ENCODE results near the gene LRRC40. TPM values are rescaled to one million over a fixed set of nuclear protein-coding genes. Genes with fewer than 3 reads are reported as not detected.
A peak's percentile ranks its signal among the peaks of the same experiment; 100 is the strongest.

The LRRC40 gene
- total and polyA plus RNA-seq, 9 of the 15 experiments (the other 6 are each of a cell fraction or from before 2014, with no cell fraction given), result 16.1 to 36.2 (median 30.9) TPM

- FAIRE-seq (no peak), ATAC-seq (no peak), DNase-seq (ENCODE audit: extremely low read depth in 1 of 4, low spot score in 3 of 4) (no peak)
- Histone ChIP-seq H3K79me2 (ENCODE audit: control insufficient read depth, insufficient read depth, low read length) (no peaks in the 10 kb centered on the region), H3K27ac (ENCODE audit: extremely low read depth, low read depth, low read length) (no peak overlapping the region), H3K4me3 (no peak overlapping the region), H3K36me3 (ENCODE audit: control insufficient read depth, insufficient read depth, low read length) (no peaks in the 10 kb centered on the region; the same call in 2 of the 3 replicates), H3K4me1 (replicated peaks in 1 of 2; ENCODE audit: control insufficient read depth in 2 of 2, insufficient read depth in 2 of 2, low read length in 2 of 2) (0 out of 5 replicates have a peak, but pooled peaks cover 0 to 5% of the 10 kb centered on the region in 2 experiments), H3K9ac (ENCODE audit: insufficient read depth in 1 of 2, low read depth in 2 of 2, low read length in 2 of 2) (no peak overlapping the region), H3K9me3 (replicated peaks; ENCODE audit: control insufficient read depth, insufficient read depth, low read depth, low read length) (no peaks in the 10 kb centered on the region), H2AFZ (ENCODE audit: low read depth, low read length) (no peak overlapping the region), H3K4me2 (ENCODE audit: insufficient read depth, low read length) (no peak overlapping the region), H3K27me3 (ENCODE audit: control insufficient read depth in 2 of 2, insufficient read depth in 2 of 2, low read length in 2 of 2) (no peaks in the 10 kb centered on the region), H4K20me1 (replicated peaks; ENCODE audit: control insufficient read depth, insufficient read depth, low read length) (no peaks in the 10 kb centered on the region), H3K9me1 (ENCODE audit: control insufficient read depth, insufficient read depth, low read length) (no peaks in the 10 kb centered on the region)
- intact Hi-C loops (cut with micrococcal nuclease) (no loop called here), in situ Hi-C loops (cut with MboI) (loop anchor here (25.0 kb wide), 1 partner anchor 1653 kb away; the partner anchor contains the start of gene DEPDC1)
- ChIA-PET CTCF (ENCODE audit: low intra/inter-chr PET ratio) (interaction anchor here (3.7 kb wide), 1 partner anchor 106 kb away, joined by 13 read pairs; no protein-coding TSS in a partner anchor), POLR2A (interaction anchor here (0.7 to 1.5 kb wide), 2 partner anchors 9 to 11 kb away, joined by 3 to 4 read pairs; no protein-coding TSS in a partner anchor)
- no peak for TF ChIP-seq HLTF (IDR thresholded peaks at IDR 0.05)
- TF ChIP-seq RFX1 (IDR thresholded peaks at IDR 0.05), result peak; percentile 81
- no peak for TF ChIP-seq PHF20 (IDR thresholded peaks at IDR 0.05; ENCODE audit: partially characterized antibody)
- TF ChIP-seq POLR3A (IDR thresholded peaks at IDR 0.05; ENCODE audit: borderline replicate concordance, extremely low read depth, insufficient read depth, insufficient read length), result no peak
- no peak for TF ChIP-seq MBD2 (IDR thresholded peaks at IDR 0.05; ENCODE audit: borderline replicate concordance, low read depth)
- no peak for TF ChIP-seq BACH1 (tag; IDR thresholded peaks at IDR 0.05)
- BruUV-seq (replicated peaks), result no TSS peak
These were observed 65.0 kb downstream of the LRRC40 start for GRCh38 chr1:70140343-70140742.

GRCh38 chr1:70134148-70134547, 71.2 kb downstream of the LRRC40 start:
- in situ Hi-C loops (cut with MboI), result loop anchor here (10.0 to 25.0 kb wide), 3 partner anchors 99 to 1647 kb away; partner anchors contain the start of gene DEPDC1
- intact Hi-C loops (cut with micrococcal nuclease), result loop anchor here (5.0 kb wide), 2 partner anchors 278 to 913 kb away; partner anchors contain the start of genes CTH and PTGER3
- Histone ChIP-seq H3K9ac (ENCODE audit: insufficient read depth in 1 of 2, low read depth in 2 of 2, low read length in 2 of 2) (no peak overlapping the region), H3K36me3 (ENCODE audit: control insufficient read depth, insufficient read depth, low read length) (no peaks in the 10 kb centered on the region), H3K79me2 (ENCODE audit: control insufficient read depth, insufficient read depth, low read length) (no peaks in the 10 kb centered on the region), H3K4me3 (no peak overlapping the region), H3K27me3 (ENCODE audit: control insufficient read depth in 2 of 2, insufficient read depth in 2 of 2, low read length in 2 of 2) (no peaks in the 10 kb centered on the region), H3K9me3 (replicated peaks; ENCODE audit: control insufficient read depth, insufficient read depth, low read depth, low read length) (no peaks in the 10 kb centered on the region), H4K20me1 (replicated peaks; ENCODE audit: control insufficient read depth, insufficient read depth, low read length) (no peaks in the 10 kb centered on the region), H3K27ac (ENCODE audit: extremely low read depth, low read depth, low read length) (no peak overlapping the region), H3K4me1 (replicated peaks in 1 of 2; ENCODE audit: control insufficient read depth in 2 of 2, insufficient read depth in 2 of 2, low read length in 2 of 2) (no peaks in the 10 kb centered on the region), H2AFZ (ENCODE audit: low read depth, low read length) (0 out of 2 replicates have a peak overlapping the region, but pooled peaks have one; percentile 19), H3K4me2 (ENCODE audit: insufficient read depth, low read length) (no peak overlapping the region), H3K9me1 (ENCODE audit: control insufficient read depth, insufficient read depth, low read length) (no peaks in the 10 kb centered on the region)
- no peak for DNase-seq (ENCODE audit: extremely low read depth in 1 of 4, low spot score in 3 of 4)
- ATAC-seq, result no peak
- no peak for FAIRE-seq
- CTCF ChIA-PET (ENCODE audit: low intra/inter-chr PET ratio), result interaction anchor here (0.8 kb wide), 1 partner anchor 8 kb away, joined by 3 read pairs; no protein-coding TSS in a partner anchor
- no TSS peak for BruUV-seq (replicated peaks)
- POLR2A ChIA-PET, result no interaction called here
- WGBS (ENCODE audit: insufficient coverage, low coverage, missing lambda C conversion rate), result 37% methylated on average over 3 of the region's 3 CpGs
- no peak for TF ChIP-seq ZNF23 (CRISPR knock-in tag; IDR thresholded peaks at IDR 0.05)
- TF ChIP-seq SRSF7 (optimal IDR thresholded peaks at IDR 0.05; ENCODE audit: low read depth, low read length), result no peak
- no peak for TF ChIP-seq ELK3 (CRISPR knock-in tag; IDR thresholded peaks at IDR 0.05)
- TF ChIP-seq DLX4 (CRISPR knock-in tag; IDR thresholded peaks at IDR 0.05), result no peak
- no peak for TF ChIP-seq SRSF1 (IDR thresholded peaks at IDR 0.05; ENCODE audit: low read depth, low read length)
- no peak for TF ChIP-seq HES1 (IDR thresholded peaks at IDR 0.05; ENCODE audit: low read depth)
- no peak for TF ChIP-seq ZNF507 (tag; conservative IDR thresholded peaks at IDR 0.05)
